ENCODE data around the gene CAND2. TPM values are rescaled to one million over a fixed set of nuclear protein-coding genes. Genes with fewer than 3 reads are reported as not detected.

CAND2 gene
- total RNA-seq, 4 donors from 2014 or later: 1.0 to 1.4 (median 1.3) TPM

DNA sequence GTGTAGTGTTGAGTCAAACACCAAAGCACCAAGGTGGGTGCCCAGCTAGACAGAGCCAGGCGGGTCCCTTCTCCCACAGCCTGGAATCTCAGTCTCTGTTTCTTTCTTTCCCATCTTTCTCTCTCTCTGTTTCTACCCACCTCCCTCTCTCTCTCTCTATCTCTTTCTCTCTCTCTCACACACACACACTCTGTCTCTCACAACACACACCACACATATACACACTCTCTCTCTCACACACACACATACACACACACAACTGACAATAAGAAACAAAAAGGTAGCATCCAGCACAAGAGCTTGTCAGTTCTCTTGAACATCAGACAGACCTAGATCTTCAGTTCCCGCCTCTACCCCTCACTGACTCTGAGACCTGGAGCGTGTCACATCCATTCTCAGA lies 39.8 kb upstream of the CAND2 start:
- no peak for TF ChIP-seq POLR2AphosphoS5 (IDR thresholded peaks at IDR 0.05)
- TF ChIP-seq, protein P1, sequence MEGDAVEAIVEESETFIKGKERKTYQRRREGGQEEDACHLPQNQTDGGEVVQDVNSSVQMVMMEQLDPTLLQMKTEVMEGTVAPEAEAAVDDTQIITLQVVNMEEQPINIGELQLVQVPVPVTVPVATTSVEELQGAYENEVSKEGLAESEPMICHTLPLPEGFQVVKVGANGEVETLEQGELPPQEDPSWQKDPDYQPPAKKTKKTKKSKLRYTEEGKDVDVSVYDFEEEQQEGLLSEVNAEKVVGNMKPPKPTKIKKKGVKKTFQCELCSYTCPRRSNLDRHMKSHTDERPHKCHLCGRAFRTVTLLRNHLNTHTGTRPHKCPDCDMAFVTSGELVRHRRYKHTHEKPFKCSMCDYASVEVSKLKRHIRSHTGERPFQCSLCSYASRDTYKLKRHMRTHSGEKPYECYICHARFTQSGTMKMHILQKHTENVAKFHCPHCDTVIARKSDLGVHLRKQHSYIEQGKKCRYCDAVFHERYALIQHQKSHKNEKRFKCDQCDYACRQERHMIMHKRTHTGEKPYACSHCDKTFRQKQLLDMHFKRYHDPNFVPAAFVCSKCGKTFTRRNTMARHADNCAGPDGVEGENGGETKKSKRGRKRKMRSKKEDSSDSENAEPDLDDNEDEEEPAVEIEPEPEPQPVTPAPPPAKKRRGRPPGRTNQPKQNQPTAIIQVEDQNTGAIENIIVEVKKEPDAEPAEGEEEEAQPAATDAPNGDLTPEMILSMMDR (IDR thresholded peaks at IDR 0.05): no peak
- no peak for TF ChIP-seq EP300 (IDR thresholded peaks at IDR 0.05)
- no peak for TF ChIP-seq POLR2A (IDR thresholded peaks at IDR 0.05)
- Histone ChIP-seq H3K9me3 (no peaks in the 10 kb centered on the region), H3K27me3 (no peaks in the 10 kb centered on the region), H3K4me3 (no peak overlapping the region), H3K27ac (no peak overlapping the region), H3K36me3 (no peaks in the 10 kb centered on the region), H3K4me1 (peaks cover 35% of the 10 kb centered on the region)
- 85% methylated on average over 3 of the region's 3 CpGs for WGBS
- DNase-seq (ENCODE audit: low spot score in 2 of 2): no peak

DNA sequence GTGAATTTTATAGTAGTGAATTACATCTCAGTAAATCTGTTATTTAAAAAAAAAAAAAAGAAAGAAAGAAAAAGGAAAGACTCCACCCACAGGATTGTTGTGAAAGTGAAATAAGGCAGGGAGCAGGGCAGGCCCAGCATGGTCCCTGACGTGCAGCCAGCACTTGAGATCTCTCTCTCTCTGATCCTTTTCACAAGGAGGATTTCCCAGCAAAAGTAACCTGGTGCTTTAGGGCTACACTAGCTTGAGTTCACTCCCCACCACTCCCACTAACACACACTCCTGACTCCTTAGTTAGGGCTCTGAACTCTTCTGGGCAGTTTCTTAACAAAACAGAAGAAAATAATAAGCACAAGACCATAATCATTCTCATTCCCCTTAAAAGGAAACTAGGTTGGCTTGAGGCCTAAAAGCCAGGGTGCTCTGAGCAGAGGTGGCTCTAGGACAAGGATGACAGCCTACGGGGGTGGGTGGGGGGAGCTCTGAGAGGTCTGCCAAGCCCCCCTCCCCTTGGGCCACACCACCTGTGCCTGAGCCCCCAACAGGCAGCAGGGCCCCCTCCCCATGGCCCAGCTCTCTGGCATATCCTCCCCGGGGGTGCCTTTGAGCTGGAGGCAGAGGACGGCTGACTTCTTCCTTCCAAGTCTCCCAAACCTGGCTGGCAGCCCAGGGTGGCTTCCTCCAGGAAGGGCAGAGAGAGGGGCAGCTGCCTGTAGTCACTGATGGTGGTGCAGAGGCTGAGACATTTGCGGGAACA lies 38.3 kb upstream of the CAND2 start:
- Histone ChIP-seq H3K27ac (peak overlapping the region; percentile 83), H3K4me3 (peak overlapping the region; percentile 23), H3K9me3 (no peaks in the 10 kb centered on the region), H3K4me1 (peaks cover 32% of the 10 kb centered on the region), H3K36me3 (no peaks in the 10 kb centered on the region), H3K27me3 (no peaks in the 10 kb centered on the region)
- 13% methylated on average over 5 of the region's 5 CpGs for WGBS
- TF ChIP-seq POLR2A (IDR thresholded peaks at IDR 0.05): no peak
- TF ChIP-seq, protein P1 (IDR thresholded peaks at IDR 0.05): no peak
- no peak for TF ChIP-seq EP300 (IDR thresholded peaks at IDR 0.05)
- TF ChIP-seq POLR2AphosphoS5 (IDR thresholded peaks at IDR 0.05): no peak
- peak in 1 of 2 donors; percentile 74 for DNase-seq (ENCODE audit: low spot score in 2 of 2)

DNA sequence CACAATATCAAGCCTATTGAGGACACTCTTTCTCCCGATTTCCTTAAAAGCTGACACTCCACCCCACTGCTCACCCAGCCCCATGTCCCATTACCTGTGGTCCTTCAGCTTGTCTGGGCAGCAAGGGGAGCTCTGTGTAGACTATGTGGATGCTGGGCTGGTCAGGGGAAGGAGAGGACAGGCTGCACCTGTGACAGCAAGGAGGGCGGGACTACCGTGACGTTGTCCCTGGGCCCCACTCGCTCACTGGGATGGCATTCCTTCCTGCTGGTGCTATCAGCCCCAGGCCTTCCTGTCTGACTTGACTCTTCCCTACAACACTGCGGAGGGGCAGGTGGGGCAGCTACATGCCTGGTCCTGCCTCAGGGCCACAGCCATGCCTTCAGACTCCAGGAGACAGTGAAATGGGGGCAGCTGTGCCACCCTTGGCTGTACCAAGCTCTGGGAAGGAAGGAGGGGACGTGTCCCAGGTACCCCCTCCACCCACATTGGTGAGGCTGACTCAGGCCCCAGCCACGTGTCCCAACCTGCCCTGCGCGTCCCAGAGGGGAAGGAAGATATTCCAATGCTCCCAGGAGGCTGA lies 37.3 kb upstream of the CAND2 start, which contains the start of gene TMEM40:
TSS of gene TMEM40 (minus strand) at position 163 of the 583 bp plus-strand sequence. CDS start 9,427 bp downstream, outside the sequence.
- Histone ChIP-seq H3K36me3 (no peaks in the 10 kb centered on the region), H3K4me1 (peaks cover 32% of the 10 kb centered on the region), H3K4me3 (peak within 1 kb of the TSS; percentile 23), H3K9me3 (no peaks in the 10 kb centered on the region), H3K27me3 (no peaks in the 10 kb centered on the region), H3K27ac (peak within 1 kb of the TSS; percentile 83)
- WGBS: 66% methylated on average over 8 of the region's 10 CpGs
- peak in 1 of 2 donors; percentile 74 for DNase-seq (ENCODE audit: low spot score in 2 of 2)
- TF ChIP-seq, protein P1 (IDR thresholded peaks at IDR 0.05): no peak
- peak in 1 of 3 donors; percentile 83 for TF ChIP-seq POLR2AphosphoS5 (IDR thresholded peaks at IDR 0.05)

DNA sequence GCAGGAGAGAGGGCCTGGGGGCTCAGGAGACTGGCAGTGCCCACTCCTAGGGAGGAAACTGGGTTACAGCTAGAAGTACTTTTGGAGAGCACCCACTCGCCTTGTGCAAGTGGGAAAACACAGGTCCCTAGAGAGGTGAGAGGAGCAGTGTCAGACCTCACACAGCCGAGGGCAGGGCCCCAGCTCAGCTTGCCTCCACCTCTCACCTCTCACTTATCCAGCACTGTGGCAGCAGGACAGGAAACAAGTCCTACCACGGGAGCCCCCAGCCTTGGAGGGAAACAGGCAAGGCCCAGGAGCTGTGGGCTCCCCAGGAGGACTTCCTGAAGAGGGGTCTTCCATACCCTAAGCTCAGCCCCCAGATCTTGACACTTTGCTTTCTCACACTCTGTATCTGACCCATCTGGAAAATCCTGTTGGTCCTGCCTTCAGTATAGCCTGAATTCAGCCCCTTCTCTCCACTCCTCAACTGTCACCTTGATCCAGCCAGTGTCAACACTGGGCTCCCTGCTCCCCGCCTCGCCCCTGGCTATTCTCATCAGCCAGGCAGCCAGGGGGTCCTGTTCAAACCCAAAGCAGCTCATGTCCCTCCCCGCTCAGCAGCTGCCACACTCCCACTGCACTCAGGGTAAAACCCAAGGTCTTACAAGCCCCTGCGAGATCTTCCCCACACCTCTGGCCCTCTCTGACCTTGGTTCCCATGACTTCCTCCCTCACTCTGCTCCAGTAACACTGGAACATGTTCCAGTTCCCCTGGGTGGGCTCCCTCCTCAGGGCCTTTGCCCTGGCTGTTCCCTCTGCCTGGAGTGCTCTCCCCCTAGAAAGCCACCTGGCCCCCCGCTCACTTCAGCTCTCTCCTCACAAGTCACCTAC lies 36.6 kb upstream of the CAND2 start:
- no peaks in the 10 kb centered on the region for H3K9me3 ChIP-seq
- no peaks in the 10 kb centered on the region for H3K36me3 ChIP-seq
- H3K4me3 ChIP-seq: no peak overlapping the region
- no peak for DNase-seq (ENCODE audit: low spot score in 2 of 2)
- TF ChIP-seq EP300 (IDR thresholded peaks at IDR 0.05) (no peak), POLR2AphosphoS5 (IDR thresholded peaks at IDR 0.05) (no peak), POLR2A (IDR thresholded peaks at IDR 0.05) (no peak)
- TF ChIP-seq, protein P1 (IDR thresholded peaks at IDR 0.05): no peak
- H3K27ac ChIP-seq: peak overlapping the region; percentile 83
- H3K27me3 ChIP-seq: no peaks in the 10 kb centered on the region
- WGBS: 63% methylated on average over 8 of the region's 8 CpGs
- H3K4me1 ChIP-seq: peaks cover 29% of the 10 kb centered on the region
